ENCODE measurements around the gene LRRC47.
A peak's percentile ranks its signal among the peaks of the same experiment; 100 is the strongest.
"Not testable (repeated sequence)": the region's sequence is repeated elsewhere in the genome, so short reads cannot be mapped to it uniquely, and the experiment has no call there.

LRRC47 gene

GRCh38 chr1:3772027-3772714, 24.1 kb downstream of the LRRC47 start:
- DNase-seq (ENCODE audit: low read depth), result peak; percentile 76

GRCh38 chr1:3771108-3772026, 24.9 kb downstream of the LRRC47 start:
- no peak for DNase-seq (ENCODE audit: low read depth)

- no peak for DNase-seq (ENCODE audit: low read depth)
Observed at GRCh38 chr1:3770047-3770765, 26.1 kb downstream of the LRRC47 start.

- no peak for DNase-seq (ENCODE audit: low read depth)
Observed at GRCh38 chr1:3768811-3769390, 27.4 kb downstream of the LRRC47 start.

GRCh38 chr1:3767328-3767925, 28.9 kb downstream of the LRRC47 start:
- no peak for DNase-seq (ENCODE audit: low read depth)

- DNase-seq (ENCODE audit: low read depth), result no peak
Observed at GRCh38 chr1:3763351-3764125, 32.8 kb downstream of the LRRC47 start.

- DNase-seq (ENCODE audit: low read depth), result no peak
Observed at GRCh38 chr1:3762873-3763228, 33.4 kb downstream of the LRRC47 start.

GRCh38 chr1:3762151-3762872, 34.0 kb downstream of the LRRC47 start:
- DNase-seq (ENCODE audit: low read depth), result no peak

GRCh38 chr1:3761296-3762010, 34.8 kb downstream of the LRRC47 start:
- no peak for DNase-seq (ENCODE audit: low read depth)

- no peak for DNase-seq (ENCODE audit: low read depth)
Observed at GRCh38 chr1:3759796-3760195, 36.5 kb downstream of the LRRC47 start.

- no peak for DNase-seq (ENCODE audit: low read depth)
Observed at GRCh38 chr1:3759164-3759563, 37.1 kb downstream of the LRRC47 start.

GRCh38 chr1:3756394-3756793, 39.9 kb downstream of the LRRC47 start:
- DNase-seq (ENCODE audit: low read depth), result no peak

GRCh38 chr1:3753656-3754454, 42.4 kb downstream of the LRRC47 start:
- DNase-seq (ENCODE audit: low read depth), result no peak

- DNase-seq (ENCODE audit: low read depth), result no peak
Observed at GRCh38 chr1:3752400-3752945, 43.8 kb downstream of the LRRC47 start, which contains the start of gene CCDC27. TSS of gene CCDC27 (plus strand) at chr1:3752450. CDS start at chr1:3752482, 32 bp downstream.

- no peak for DNase-seq (ENCODE audit: low read depth)
Observed at GRCh38 chr1:3750741-3751140, 45.6 kb downstream of the LRRC47 start.

- no peak for DNase-seq (ENCODE audit: low read depth)
Observed at GRCh38 chr1:3749512-3749911, 46.8 kb downstream of the LRRC47 start.

- DNase-seq (ENCODE audit: low read depth), result not testable (repeated sequence)
Observed at GRCh38 chr1:3748316-3748900, 47.9 kb downstream of the LRRC47 start.

GRCh38 chr1:3747903-3748302, 48.4 kb downstream of the LRRC47 start:
- DNase-seq (ENCODE audit: low read depth), result no peak
